Inflammatory macrophage (primary cell): ENCODE results near the gene POPDC2.

Source experiments
- DNase-seq, 2 donors: peaks; one replicate each; pipeline ENCODE4 v3.0.0-alpha.2; 2020 to 2022

Gene POPDC2

DNA sequence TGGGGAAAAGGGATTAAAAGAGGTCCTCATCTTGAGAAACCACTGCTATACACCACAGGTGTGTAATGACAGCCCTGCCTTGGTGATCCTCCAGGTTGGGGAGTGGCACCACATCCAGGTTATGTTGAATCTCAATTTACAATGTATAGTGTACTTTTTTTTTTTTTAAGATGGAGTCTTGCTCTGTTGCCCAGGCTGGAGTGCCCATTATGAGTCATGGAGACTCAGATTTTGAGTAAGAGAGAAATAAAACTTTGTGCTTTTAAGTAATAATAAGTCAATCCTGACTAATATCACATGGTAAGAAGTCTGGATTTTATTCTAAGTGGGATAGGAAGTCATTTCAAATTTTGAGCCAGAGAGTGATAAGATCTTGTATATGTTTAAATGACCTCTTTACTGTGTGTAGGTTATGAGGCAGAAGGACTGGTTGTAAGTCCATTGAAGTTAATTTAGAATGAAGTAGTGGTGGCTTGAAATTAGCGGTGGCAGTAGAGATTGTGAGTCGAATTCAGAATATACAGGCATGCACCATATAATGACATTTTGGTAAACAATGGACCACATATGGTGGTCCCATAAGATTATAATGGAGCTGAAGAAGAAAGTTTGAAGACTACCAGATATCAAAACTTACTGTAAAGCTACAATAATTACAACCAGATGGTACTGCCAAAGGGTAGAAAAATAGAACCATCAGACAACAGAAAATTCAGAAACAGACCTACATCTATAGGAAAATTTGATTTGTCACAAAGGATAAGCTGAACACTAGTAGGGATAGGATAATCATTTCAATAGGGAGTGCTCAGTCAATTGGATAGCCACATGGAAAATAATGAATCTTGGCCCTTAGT lies 20.7 kb downstream of the POPDC2 start:
- no peak for DNase-seq

DNA sequence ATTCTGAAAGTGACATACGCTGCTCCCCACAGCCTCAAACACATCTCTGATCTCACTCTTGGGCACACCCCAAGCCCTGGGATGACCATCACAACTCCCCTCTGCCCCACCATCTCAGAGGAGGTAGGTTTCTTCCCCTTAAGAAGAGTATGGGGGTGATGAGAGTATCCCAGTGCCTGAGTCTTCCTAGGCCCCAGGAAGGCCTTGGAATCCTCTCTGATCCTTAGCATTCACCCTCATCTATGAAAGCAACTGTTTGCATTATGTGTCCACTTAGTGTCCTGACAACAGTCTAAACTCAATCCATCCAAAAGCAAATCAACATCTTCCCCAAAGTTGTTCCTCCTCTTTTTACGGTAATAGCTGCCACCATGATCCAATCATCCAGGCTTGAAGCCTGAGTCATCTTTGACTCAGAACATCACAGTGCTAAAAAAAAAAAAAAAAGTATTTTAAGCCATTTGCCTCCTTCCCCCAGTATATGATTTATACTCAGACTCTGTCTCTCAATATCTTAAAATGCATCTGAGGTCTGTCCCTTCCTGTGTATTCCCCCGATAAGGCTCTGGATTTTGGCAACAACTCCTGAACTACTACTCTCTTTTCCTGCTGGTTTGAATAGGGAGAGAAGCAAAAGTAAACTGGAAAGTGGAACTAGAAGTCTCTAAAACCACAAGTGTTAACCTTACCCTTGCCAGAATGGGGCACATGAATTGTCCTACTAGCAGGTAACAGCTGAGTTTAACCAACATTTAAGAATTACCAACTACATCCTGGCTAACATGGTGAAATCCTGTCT lies 22.5 kb downstream of the POPDC2 start:
- DNase-seq, result peak; percentile 84 to 87

DNA sequence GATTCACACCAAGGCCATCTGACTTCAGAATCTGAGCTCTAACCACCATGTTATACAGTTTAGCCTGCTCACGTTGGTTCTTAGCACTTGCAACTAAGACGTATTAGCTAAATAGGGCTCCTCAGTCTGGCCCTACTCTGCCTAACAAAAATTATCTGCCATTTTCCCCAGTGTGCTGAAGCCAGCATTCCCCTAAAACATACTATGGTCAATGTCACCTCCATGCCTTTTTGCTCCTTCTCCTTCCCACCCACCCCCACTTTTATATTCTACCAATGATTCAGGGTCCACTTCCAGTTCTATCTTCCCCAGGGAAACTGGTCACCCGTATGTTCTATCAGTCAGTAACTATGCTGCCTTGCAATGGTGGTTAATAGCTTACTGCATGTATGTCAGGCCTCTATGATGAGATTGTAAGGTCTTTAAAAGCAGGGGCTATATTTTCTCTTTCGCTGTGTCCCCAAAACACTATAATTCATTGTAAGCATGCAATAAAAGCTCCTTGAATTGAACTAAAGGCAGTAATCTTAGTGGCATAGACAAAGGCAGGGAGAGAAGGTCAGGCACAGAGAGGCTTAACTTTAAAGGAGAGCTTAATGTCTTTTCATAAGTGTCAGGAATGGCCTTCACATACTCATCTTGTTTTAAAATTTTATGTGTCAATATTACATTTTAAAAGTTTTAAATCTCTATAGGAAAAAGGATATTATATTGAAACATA lies 23.3 kb downstream of the POPDC2 start:
- no peak for DNase-seq

DNA sequence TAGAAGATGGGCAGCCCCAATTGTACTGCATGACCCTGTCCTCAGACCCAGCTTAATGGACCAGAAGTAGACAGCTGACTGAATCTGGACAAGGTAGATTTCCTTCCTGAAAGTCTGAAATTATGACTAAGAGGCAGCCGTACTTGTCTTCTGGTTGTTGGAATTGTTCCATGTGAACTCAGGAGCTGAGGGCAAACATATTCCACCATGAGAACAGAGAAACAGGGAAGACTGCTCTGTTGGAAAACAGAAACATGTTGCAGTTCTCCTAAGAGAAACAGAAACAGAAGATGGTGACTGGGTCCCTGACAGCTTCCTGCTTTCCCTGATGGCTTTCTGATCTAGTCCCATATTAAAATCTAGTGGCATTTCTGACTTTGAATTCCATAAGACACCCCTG lies 24.1 kb downstream of the POPDC2 start:
- no peak for DNase-seq

- DNase-seq, result no peak
These were observed 24.7 kb downstream of the POPDC2 start for GRCh38 chr3:119635719-119636118.

DNA sequence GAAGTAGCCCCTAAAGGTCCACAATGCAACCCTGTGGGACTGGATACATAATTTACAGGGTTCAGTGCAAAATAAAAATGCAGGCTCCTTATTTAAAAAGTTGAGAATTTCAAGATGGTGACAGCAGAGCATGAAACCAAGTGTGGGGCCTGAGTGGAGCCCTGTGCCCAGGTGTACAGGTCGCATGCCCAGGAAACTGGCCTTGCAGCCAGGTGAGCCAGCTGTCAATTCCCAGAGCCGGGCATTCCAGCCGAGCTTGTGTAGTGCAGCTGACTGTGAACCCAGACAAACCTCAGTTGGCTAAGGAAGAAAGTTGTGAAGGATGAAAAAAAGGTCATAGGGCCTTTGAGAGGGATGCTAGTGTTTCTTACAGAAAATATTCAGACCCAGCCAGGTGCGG lies 27.6 kb downstream of the POPDC2 start:
- DNase-seq, result no peak

- DNase-seq, result peak; percentile 40 to 51
These were observed 28.2 kb downstream of the POPDC2 start for GRCh38 chr3:119632216-119632615.

GRCh38 chr3:119631516-119631915 lies 28.9 kb downstream of the POPDC2 start:
- DNase-seq, result no peak

GRCh38 chr3:119630880-119631329 lies 29.5 kb downstream of the POPDC2 start:
- DNase-seq, result no peak

DNA sequence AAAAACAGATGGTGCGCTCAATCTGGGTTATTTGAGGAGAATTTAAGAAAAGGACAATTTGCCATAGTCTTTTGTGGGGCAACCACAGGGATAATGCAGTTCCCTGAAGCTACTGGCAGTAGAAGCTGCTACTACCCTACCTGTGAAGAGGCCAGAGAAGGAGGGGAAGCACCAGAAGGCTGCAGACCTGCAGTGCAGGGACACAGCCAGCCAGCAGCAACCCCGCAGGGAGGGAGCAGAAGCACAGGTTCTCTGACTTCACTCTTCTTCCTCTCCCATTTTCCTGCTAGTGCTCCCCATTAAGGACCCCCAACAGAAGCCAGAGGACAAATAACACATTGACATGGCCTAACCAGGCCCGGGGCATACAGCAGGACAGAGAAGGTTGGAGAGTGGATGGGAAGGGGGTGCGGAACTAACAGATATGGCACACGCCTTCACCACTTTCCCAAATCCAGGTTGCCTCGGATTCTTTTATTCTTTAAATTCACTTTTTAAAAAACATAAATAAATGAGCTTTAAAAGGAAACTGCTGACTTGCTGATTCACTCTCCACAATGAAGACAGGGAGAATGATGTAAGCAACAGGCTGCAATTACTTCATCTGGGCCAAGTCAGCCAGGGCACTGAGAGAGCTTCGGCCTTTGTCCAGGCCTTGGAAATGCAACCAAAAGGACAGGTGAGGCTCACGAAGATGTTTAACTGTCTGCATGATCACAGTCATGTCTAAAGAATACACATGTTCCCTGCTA lies 30.1 kb downstream of the POPDC2 start:
- DNase-seq, result peak; percentile 73 to 82

DNA sequence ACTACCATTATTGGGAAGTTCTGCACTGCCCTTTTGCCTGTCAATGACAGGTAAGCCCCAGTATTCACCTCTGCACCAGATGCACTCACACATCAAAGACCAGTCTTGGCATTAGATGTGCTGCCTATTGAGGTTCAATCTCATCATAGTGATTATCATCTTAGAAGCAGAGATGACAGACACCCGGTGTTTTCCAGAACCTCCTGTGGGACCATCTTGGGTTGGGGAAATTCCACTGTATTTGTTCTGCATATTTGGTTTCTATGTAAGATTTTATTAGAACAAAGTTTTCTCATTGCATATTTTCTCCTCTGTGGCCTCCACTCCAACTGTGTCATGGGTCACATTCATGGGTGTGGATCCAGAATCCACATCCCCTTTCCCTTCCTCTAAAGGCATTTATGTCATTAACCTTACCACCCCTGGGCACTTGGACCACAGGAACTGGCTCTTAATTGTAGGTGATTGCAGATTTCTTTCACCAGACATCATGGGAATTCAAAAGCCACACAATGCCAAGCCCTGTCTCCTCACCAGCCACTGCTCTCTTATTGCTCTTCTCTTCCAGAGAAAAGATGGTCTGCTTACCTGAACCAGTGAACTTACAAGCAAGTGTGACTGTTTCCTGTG lies 31.5 kb downstream of the POPDC2 start:
- peak; percentile 58 to 81 for DNase-seq

DNA sequence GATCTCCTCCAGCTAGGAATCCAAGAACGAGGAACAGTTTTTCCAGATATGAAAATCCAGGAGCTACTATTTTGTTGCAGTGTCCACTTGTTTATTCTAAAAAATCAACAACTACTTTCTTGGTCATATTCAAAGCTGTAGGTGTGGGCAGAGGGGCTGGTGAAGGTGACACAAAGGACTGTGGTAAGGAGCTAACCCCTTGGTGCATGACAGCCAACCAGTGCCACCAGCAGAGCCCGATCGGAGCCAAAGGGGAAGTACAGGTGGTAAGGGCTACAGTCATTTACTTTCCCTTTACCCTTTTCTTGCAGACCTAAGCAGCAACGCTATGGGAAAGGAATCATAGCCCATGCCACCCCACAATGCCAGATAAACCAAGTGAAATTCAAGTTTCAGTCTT lies 32.0 kb downstream of the POPDC2 start:
- peak in 1 of 2 donors; percentile 56 for DNase-seq

DNA sequence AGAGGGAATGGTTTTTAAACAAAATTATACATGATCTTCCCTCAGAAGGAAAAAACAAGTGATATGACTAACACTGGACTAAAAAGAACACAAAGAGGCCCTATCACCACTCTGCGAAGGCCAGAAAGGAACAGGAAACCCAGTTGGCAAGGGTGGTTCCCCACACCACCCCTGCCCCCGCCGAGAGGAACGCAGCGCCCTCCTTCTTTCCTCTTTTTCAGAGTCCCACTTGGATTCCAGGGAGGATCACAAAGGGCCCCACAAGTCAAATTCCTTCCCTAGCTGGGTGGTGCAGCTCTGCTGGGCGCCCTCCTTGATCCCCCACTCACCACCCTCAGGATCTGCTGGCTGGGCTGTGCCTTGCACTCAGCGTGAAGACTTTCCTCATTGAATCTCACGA lies 32.9 kb downstream of the POPDC2 start:
- peak; percentile 58 to 68 for DNase-seq

- peak in 1 of 2 donors; percentile 10 for DNase-seq
These were observed 34.2 kb downstream of the POPDC2 start for GRCh38 chr3:119626196-119626595.

- DNase-seq, result no peak
These were observed 34.8 kb downstream of the POPDC2 start for GRCh38 chr3:119625451-119626153.

DNA sequence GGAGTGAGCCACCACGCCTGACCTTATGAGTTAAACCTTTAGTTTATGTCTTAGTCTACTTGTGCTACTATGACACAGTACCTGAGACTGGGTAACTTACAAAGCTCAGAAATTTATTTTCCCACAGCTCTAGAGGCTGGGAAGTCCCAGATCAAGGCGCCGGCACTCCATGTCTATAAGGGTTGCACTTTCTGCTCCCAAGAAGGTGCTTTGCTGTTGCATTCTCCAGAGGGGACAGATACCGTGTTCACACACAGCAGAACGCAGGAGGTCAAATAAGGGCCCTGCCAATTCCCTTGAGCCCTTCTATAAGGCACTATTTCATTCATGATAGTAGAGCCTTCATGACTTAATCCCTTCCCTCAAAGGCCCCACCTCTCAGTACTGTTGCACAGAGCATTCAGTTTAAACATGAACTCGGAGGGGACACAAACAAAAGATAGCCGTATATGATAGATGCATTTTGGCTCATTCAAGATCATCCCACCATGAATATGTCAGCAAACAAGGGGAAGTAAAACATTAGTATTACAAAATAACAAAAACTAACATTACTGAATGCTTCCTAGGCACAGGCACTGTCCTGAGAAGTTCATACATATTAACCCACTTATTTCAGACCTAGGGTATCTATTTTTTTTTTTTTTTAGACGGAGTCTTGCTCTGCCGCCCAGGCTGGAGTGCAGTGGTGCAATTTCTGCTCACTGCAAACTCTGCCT lies 36.2 kb downstream of the POPDC2 start:
- peak in 1 of 2 donors; percentile 45 for DNase-seq

DNA sequence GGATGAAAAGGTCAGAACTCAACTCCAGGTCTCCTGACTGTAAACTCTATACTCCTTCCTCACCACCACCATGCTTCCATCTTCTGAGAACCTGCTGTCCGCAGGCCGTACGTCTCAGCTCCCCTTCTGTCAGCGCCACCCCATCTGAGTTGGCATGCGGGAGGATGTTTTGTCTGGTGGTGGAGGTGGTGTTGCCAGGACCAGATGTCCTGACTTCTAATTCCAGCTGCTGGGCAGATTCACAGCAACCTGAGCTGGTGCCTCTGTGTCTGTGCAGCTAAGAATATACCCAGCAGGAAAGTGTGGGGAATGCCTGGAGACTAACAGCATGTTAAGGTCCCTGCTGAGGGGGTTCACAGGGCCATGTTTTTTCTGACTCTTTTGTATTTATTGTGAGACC lies 39.5 kb downstream of the POPDC2 start:
- DNase-seq, result no peak

- DNase-seq, result no peak
These were observed 41.3 kb downstream of the POPDC2 start for GRCh38 chr3:119619094-119619493.

DNA sequence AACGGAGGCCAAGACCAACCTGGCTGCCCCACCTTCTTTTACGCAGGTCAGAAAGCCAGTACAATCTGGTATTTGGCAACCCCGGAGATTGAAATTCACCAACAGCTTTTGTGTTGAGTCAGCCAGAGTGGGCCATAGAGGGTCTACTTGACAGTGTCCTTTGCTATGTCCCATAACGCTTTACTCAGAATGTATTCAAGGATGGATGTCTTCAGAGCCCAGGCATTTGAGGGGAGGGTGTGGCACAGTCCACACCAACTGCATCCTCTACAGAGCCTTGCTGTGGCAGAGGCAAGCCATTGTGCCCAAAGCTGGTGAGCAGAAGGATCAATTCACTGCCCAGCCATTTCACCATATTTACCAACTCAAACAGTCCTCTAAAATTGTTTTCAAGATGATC lies 44.3 kb downstream of the POPDC2 start:
- DNase-seq, result no peak

GRCh38 chr3:119613872-119614271 lies 46.5 kb downstream of the POPDC2 start:
- DNase-seq, result no peak
